Measurements from ENCODE around the gene IER3IP1. TPM values are rescaled to one million over a fixed set of nuclear protein-coding genes. Genes with fewer than 3 reads are reported as not detected.
"Not testable (repeated sequence)": the region's sequence is repeated elsewhere in the genome, so short reads cannot be mapped to it uniquely, and the experiment has no call there.

IER3IP1 gene, protein sequence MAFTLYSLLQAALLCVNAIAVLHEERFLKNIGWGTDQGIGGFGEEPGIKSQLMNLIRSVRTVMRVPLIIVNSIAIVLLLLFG
- 10.5 and 24.8 TPM in 2 replicates for total RNA-seq (ENCODE audit: low replicate concordance)

GRCh38 chr18:47175898-47176575 is at the start of gene IER3IP1:
IER3IP1 (minus strand) TSS chr18:47176364; CDS start chr18:47176277, 87 bp downstream.
- peak; percentile 90 for DNase-seq (ENCODE audit: low read depth)
- peak; percentile 26 for TF ChIP-seq CTCF (IDR thresholded peaks at IDR 0.05; ENCODE audit: insufficient read depth, low read length)
- H3K4me3 ChIP-seq (ENCODE audit: low read depth, low read length): peak within 1 kb of the TSS; percentile 85

GRCh38 chr18:47215554-47216138 is 39.5 kb upstream of the IER3IP1 start:
- peak; percentile 69 for DNase-seq (ENCODE audit: low read depth)
- TF ChIP-seq CTCF (IDR thresholded peaks at IDR 0.05; ENCODE audit: insufficient read depth, low read length): peak; percentile 65

DNA sequence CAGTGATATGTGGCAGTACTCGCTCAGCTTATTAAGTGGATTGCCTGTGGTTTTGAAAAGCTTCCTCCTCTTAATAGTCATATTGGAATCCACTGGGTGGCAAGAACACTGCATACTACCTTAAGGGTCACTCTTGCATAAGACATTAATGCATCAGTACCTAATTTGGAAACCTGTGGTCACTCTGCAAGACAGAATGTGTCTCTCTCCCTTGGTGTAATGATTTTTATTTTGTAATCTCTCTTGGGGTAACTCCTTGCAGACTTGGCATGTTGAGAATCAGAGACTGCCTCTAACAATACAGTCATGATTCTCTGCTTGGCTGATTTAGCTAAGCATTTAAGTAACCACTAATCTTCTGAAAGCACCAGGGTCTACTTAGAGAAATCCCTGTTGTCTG is 33.0 kb upstream of the IER3IP1 start:
- DNase-seq (ENCODE audit: low read depth): no peak
- no peak overlapping the region for H3K4me3 ChIP-seq (ENCODE audit: low read depth, low read length)
- TF ChIP-seq CTCF (IDR thresholded peaks at IDR 0.05; ENCODE audit: insufficient read depth, low read length): no peak

More at GRCh38 chr18:47215554-47216138, 39.5 kb upstream of the IER3IP1 start:
- H3K4me3 ChIP-seq (ENCODE audit: low read depth, low read length): no peak overlapping the region

GRCh38 chr18:47206945-47207637 is 30.9 kb upstream of the IER3IP1 start:
- H3K4me3 ChIP-seq (ENCODE audit: low read depth, low read length): no peak overlapping the region
- DNase-seq (ENCODE audit: low read depth): no peak
- no peak for TF ChIP-seq CTCF (IDR thresholded peaks at IDR 0.05; ENCODE audit: insufficient read depth, low read length)

DNA sequence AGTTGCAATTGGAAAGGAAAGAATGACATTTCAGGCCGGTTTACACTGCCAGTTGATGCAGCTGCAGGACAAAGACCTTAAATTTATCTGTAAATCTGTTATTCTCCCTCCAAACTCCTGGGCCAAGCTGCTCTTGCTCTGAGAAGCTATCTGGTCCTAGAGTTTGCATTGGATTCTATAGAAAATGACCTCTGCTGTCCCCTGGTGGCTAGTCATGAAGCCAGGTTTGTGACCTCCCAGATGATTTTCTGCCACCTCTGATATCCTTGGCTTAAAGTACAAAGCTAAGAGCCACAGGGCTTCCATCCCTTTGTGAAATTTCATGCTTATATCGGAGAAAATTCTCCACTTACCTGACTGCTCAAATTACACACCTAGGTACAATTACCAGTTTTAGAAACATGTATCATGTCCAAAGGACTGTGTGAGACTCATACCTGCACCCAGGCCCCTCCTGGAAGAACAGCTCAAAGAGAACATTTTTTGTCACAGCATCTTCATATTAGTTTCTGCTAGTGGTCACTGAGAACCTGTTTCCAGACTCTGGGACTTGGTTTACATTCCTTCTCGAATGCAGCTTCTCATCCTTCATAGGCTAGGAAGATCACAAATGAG is 28.9 kb upstream of the IER3IP1 start:
- no peak overlapping the region for H3K4me3 ChIP-seq (ENCODE audit: low read depth, low read length)
- DNase-seq (ENCODE audit: low read depth): peak; percentile 52
- peak; percentile 87 for TF ChIP-seq CTCF (IDR thresholded peaks at IDR 0.05; ENCODE audit: insufficient read depth, low read length)

- no peak for TF ChIP-seq CTCF (IDR thresholded peaks at IDR 0.05; ENCODE audit: insufficient read depth, low read length)
These were observed 27.7 kb upstream of the IER3IP1 start for GRCh38 chr18:47203626-47204464.

GRCh38 chr18:47195961-47196360 is 19.8 kb upstream of the IER3IP1 start:
- DNase-seq (ENCODE audit: low read depth); H3K4me3 ChIP-seq (ENCODE audit: low read depth, low read length): not testable (repeated sequence)

More at GRCh38 chr18:47203626-47204464, 27.7 kb upstream of the IER3IP1 start:
- DNase-seq (ENCODE audit: low read depth): no peak
- H3K4me3 ChIP-seq (ENCODE audit: low read depth, low read length): no peak overlapping the region
